Inferior parietal cortex (tissue), 1 donor: ENCODE data around the gene SPA17.
A peak's percentile ranks its signal among the peaks of the same experiment; 100 is the strongest.

Source experiments
- DNase-seq: peaks from one replicate; pipeline ENCODE4 v3.0.0-alpha.2; 2016; ENCODE audit errors: extremely low spot score

SPA17 gene

DNA sequence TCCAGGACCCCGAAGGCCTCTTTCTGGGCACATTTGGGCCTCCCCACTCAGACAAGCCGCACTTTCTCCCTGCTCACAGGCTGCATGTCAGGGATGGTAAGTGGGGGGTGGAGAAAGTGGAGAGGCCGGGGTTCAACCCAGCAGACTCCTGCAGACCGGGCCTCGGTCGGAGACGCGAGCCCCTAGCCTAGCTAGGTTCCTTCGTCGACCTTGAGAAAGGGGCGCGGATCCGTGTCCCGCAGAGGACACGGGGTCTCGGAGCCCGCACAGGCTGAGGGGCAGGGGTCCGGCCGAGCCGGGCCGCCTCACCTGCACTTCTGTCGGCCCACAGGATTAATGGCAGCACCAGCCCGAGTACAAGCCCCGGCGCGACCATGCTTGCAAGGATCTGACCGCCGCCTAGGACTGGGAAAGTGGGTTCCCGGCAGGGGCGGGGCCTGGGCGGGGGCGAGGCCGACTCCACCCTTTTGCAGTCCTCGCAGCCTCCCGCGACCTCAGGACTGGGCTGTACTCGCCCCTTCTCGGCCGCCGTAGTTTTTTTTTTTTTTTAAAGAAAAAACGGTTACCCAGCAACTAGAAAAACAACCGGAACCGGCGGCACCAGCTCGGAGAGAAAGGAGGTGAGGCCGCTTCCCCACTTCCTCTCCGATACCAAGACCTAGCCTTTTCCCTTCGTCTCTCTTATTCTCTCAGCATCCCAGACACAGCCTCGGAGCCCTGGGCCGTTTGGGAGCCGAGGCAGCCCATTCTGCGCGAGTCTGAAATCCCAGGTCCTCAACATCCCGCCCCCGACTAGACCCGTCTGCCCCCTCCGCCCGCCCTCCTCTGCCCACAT lies at the start of gene SPA17, which contains the start of gene SIAE:
SPA17 (plus strand) TSS at position 572 of the 835 bp plus-strand sequence. CDS start 1,361 bp downstream, outside the sequence.
SIAE (minus strand) TSS at position 407 of the 835 bp plus-strand sequence; CDS start at position 376, 31 bp downstream.
- peak; percentile 88 for DNase-seq

DNA sequence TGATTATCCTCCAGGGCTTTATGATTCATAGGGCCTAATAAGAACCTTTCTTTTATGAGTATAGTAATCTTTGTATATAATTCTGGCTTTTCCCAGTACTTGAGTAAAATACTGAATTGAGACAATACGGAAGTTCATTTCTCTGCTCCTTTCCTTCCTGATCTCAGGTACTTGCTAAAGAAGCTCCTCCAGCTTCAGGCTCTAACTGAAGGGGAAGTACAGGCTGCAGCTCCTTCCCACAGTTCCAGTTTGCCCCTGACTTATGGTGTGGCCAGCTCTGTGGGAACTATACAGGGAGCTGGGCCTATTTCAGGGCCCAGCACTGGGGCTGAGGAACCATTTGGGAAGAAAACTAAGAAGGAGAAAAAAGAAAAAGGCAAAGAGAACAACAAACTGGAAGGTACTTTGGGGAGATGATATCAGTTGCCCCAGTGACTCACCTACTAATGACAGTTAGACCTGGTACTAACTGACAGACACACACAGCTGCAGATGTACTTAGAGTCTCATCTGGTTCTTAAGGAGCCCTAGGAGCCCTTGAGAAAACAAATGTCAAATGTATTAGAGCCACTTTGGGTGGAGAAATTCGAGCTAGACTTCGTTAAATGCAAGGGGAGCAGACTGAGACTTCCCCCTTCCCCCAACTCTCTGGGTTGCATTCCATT lies 48.1 kb upstream of the SPA17 start:
- DNase-seq: no peak

DNA sequence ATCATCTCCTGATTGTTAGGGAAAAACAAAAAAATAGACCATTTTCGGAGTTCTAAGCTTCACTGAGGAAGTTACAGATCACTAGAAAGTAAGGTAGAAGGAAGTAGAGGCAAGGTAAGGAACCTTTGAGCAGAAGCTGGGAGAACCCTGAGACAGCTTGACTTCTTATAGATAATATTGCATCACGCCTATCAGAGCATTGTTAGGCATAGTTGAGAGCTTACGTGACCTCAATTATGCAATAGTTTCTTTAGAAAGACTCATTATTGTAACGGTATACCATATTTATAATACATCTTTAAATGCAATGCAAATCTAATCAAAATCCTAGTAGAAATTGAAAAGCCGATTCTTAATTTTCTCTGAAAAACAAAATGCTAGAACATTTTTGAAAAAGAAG lies 46.2 kb upstream of the SPA17 start:
- DNase-seq: no peak

DNA sequence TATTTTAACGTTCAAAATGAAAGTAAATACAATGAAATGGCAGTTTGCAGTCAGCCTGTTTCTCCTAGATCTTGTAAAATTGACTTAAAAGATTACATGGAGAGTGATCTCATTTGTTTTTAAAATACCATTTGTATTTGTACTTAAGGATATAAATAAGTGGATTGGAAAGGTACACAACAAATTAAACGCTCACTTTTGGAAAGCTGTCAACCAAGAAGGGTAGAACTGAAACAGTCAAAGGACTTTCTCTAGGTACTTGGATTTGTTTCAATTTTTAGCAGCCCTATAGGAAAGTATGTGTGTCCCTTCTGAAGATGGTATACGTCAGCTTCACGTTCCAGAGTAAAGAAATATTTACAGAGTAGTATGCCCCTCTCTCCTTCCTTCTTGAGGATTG lies 43.7 kb upstream of the SPA17 start:
- no peak for DNase-seq

DNA sequence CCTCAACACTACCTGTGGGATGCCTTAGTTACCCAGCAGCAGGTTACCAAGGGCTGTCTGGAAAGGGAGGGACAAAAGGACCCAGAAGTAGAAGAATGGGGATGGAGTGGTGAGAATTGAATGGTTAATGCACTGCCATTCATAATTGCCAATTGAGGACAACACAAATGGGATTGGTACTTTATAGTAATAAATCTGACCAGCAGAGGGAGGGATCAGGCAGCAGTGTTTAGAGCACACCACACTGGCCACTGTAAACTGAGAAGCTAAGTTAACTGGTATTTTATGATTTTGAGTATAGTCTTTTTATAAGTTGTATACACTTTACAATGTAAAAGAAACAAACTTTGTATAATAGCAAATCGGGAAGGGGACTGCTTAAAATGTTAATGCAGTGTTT lies 40.3 kb upstream of the SPA17 start:
- no peak for DNase-seq

DNA sequence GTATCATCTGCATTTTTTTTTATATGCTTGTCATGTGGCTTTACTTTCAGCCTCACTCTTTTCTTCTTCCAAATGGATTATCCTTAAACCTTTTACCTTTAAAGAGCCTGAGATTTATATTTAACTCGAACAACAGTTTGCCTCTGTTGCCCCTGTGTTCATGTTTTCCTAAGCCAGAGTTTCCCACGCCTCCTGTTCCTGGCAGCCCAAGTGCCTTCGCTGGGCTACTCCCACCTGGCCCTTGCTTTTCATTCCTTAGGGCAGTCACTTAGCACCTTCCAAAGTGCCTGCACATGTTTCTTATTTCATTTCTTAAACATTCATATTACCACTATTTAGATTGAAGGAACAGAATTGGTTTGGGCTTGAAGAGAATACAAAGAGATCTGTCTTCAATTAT lies 37.8 kb upstream of the SPA17 start:
- no peak for DNase-seq

DNA sequence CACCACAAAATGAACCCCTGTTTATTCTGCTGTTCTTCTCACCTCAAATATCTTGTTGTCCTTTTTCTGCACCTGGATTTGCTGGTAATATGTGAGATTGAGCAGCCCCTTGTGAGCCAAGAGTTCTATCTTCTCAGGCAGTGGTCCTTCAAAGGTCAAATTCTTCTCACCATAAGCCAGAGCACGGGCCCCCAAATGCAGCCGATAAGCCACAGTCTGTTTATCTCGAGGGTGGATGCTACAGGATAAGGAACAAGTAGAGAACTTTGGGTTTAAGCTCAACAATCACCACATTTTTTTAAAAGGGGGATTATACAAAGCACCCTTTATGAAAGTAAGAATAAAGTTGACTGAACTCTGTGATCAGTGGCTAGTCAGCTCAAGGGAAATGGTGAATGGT lies 35.2 kb upstream of the SPA17 start:
- DNase-seq: no peak

DNA sequence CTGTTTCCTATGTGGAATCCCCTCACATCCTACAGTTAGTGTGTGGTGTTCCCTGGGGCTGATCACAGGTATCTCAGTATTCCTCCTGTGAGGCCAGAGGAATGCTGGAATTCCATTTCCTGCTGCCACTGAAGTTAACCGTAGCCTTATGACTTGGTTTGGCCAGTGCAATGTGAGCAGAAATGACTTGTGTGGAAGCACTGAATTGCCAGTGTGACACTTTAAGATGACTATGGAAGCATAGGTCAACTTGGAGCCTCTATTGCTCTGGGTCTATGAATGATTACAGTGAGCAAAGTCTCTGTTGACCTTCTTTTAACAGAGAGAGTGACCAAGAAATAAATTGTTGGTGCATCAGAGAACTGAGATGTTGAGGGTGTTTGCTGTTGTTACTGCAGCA lies 34.5 kb upstream of the SPA17 start:
- no peak for DNase-seq

DNA sequence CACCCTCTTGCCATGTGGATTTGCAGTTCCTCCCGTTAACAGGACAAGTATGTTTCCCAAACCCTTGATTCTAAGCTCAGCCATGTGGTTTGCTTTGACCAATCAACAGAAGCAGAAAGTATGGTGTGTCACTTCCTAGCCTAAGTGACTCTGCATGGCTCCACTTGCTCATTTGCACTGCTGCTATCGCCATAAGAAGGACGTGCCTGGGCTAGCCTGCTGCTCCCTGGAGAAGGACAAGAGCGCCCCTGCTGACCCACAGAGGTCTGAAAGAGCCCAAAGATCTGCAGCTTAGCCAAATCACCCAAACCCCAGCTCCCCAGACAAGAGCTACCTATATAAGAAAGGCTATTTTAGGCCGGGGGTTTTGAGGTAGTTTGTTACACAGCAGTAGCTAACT lies 33.0 kb upstream of the SPA17 start:
- DNase-seq: no peak

DNA sequence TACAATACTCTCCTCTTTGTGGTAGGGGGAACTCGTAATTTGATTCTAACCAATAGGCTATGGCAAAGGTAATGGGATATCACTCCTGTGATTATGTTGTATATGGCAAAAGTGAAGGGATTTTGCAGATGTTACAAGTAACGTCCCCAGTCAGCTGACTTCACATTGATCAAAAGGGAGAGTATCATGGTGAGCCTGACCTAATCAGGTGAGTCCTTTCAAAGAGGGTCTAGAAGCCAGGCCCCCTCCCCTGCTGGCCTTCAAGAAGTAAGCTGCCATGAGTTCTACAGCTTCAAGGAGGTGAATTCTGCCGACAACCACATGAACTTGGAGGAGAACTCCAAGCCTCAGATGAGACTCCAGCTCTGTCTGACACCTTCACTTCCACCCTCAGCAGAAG lies 31.1 kb upstream of the SPA17 start:
- no peak for DNase-seq

DNA sequence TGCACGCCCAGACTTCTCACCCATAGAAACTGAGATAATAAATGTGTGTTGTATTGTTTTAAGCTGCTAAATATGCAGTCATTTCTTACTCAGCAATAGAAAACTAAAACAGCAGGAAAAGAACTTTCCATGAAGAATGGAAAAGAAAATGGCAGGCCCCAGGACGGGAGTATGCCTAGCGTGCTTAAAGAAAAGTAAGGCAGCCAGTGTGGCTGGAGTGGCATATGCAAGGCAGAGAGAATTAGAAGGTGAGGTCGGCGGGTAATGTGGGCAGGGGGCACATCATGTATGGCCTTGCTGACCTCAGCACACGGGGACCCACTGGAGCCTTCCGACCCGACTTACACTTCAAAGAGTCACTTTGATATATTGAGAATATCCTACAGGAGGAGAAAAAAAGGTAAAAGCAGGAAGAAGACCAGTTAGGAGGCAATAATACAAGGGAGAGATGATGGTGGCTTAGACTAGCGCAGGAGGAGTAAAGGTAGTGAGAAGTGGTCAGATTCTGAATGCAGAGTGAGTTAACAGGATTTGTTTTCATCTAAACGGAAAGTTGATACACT lies 30.6 kb upstream of the SPA17 start:
- no peak for DNase-seq

DNA sequence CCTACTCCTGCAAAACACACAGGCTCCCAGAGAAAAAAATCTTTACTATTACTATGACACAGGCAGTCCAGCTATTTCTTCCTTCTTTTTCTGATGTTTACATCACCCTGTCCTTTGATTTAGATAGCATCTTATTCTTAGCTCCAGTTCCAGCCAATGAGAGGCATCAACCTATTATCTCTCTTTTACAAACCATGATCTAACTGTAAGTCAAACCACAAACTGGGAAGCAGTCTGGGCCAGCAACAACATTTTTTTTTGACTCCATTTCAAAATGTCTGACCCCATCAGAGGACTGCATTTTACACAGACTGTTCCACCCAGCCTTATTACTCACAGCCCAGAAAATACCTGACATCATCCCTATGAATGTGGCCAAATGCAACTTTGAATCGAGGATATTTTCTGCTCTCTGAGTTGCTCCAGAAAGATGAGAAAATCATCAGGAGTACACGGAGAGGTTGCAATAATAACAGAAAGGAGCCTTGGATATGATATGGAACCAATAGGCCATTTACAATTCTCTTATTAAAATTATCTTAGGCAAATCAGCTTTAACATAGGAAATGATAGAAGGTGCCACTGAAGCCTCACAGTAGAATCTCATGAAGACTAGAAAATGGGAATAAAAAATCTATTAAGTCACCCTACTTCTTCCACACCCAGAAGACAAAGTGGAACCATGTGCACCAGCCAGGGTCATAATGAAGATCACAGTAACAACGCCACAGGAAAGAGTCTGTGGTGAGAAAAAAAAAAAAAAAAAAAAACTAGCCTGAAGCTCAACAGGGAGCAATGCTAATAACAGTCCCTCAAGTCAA lies 29.9 kb upstream of the SPA17 start:
- DNase-seq: no peak

DNA sequence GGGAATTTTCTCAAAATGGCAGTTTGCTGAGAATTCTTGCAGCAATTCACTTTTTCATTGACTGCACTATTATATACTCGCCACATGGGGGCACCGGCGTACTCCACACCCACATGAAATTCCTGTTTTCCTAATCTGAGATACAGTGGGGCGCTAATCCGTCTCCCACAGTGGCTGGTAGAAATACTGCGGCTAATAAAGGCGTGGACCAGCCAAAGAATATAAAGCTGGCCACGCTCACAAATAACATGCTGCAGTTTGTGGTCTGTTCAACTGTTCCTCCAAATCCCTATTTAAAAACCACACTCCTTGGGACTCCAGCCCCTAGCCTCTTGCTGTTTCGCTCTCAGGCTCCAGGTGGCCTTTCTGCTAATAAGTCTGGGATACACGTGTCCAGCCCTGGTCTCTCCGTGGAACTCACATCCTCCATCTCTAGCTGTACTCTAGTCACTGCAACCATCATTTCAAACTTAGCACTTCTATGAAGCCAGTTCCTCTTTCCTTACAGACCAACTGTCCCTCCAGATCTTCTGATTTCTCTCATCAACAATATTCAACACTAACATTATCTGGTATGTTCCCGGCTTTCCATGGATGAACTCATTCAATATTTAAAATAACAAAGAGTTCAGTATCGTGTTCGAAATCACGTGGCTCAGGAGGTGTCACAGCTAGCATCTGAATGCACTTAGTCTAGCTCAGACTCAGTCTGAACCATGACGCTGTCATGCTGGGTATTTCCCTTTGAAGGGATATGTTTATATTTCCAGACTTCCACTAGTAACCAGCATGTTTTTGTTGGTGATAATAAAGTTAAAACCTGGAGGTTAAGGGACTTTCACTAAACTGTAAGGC lies 29.1 kb upstream of the SPA17 start:
- DNase-seq: peak; percentile 77

DNA sequence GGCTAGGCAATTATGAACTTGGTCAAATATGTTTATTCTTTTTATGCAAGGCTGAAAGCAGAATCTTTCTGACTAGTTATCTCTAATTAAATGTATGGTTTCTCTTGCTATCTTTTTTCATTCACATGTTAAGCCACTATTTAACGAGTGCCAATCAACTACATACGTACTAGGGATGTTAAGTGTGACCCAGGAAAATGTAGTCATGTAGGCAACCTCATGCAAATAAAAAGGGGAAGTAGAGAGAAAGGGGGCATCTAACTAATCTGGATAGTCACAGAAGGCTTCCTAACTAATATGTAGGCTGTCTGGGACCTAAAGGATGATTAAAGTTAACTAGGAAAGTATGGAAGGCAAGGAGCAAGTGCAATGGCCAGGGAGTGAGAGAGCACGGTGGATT lies 27.6 kb upstream of the SPA17 start:
- no peak for DNase-seq

DNA sequence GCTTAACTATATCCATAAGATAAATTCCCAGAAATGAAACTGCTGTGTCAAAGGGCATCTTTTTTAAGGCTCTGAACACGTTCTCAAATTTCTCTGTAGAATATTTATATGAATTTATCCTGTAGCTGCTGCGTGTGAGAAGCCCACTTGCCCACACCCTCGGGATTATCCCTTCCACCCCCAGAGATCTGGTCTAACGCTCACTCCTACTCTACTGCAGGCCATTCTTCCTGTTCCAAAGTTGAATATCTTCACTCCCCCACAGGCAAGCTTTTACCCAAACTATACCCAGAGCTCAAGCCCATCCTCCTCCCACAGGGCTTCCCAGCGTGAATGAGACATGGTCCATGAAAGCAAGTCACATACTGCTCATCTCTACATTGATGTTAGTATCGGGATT lies 25.1 kb upstream of the SPA17 start:
- no peak for DNase-seq

DNA sequence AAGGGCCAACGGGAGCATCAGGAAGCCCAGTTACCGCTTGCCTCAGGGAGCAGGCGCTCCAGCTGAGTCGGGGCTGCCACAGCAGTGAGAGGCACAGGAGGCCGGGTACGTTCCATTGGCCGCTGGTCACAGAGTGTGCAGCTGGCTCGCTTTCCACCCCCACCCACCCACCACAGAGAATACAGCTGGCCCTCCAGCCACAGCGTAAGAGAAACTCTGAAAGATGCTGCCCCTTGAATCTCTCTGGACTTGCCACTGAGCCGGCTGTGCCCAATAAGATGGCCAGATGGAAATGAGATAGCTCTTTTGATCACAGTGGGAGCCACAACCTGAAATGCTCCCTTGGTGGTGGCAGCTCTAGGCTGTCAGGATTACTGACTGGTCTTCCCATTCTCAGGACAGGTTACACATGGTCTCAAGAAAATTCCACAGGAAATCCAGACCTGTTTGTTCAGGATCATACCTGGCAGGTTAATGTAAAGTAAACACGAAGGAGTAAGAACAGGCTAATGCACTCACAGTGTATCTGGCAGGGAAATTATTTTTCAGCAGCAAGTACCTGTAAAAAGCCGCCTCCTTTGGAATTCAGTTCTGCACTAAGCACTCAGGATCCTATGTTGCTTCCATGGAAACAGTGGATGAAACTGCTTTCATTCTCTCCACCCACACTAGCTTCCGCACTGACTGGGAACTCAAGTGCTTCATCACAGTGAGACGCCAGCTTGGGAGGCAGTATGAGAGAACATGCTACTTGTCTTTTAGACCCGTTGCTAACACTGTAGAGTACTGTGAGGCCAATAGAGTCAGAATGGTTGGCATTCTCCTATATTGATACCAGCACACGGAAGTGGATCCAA lies 16.7 kb upstream of the SPA17 start:
- DNase-seq: peak; percentile 58

DNA sequence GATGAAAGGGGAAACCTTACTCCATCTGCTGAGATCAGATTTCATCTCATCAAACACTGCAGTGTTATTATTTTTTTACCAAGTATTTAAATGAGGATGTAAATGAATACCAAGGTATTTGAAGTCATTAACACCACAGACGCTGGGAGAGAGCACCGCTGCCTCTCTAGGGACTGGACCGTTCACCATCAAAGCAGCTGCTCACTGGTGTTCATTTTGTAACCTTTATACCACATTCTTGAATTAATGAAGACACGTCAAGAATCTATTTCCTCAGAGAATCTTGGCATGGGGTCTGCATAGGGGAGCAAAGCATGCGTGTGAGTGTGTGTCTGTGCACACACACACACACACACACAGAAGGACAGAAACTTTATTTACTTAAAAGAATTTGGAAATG lies 15.8 kb upstream of the SPA17 start:
- DNase-seq: no peak

DNA sequence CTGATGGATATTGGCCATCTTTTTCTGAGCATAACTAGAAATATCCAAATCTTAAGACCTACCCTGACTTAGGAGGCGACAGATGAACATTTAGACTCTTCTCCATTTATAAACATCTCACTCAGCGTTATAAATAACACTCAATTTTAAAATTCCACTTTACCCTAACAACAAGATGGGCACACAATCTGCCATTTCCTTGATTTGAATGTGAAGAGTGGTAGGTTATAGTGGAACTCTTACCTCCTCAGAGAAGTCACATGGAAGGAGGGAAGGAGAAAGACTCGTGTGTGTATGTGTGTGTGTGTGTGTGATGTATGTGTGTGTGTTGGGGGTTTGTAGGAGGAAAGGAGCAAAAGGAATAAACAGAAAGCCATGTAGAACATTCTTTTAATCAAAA lies 15.2 kb upstream of the SPA17 start:
- DNase-seq: no peak

DNA sequence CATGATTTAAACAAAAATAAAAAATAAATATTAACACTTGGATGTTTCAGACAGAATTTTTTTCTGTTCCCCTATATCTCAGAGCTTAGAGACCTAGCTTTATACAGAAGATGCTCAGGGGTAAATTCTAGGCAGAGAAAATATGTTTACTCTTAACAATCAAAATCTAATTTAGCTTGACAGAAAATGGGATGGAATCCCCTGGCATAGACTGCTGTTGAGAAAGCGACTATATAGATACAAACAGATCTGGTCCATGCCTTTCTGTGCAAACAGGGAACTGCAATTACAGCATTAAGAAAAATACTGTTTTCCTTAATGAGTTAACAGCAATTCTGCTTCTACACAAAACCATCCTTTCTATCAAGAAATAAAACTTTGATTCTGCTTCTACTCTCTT lies 14.7 kb upstream of the SPA17 start:
- DNase-seq: no peak

DNA sequence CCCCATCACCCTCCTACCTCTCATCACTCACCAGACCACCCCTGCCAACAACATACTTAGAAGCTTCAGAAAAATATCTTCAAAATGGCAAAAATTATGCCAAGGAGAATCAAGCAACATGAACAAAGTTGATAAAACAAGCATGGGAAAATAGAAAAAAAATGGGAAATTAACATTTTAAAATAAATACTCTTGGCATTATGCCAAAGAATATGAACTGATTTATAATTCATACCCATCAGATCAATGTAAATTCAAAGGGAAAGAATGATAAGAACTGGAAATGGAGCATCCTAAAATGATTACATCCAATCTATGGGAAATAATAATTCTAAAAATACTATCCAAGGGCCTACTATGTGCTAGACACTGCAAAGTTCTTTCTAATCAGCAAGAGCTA lies 12.2 kb upstream of the SPA17 start:
- no peak for DNase-seq
